HEK293 (cell line): Measurements from ENCODE around the gene JHY.

Source experiments
- CTCF ChIA-PET: fragments of 350-600 bp; formaldehyde crosslinking; extraction: SDS; loops from one replicate; lab custom pipeline; 2021; ENCODE audit warnings: antibody characterized with exemption; lab: Yijun Ruan, JAX
- POLR2A ChIA-PET: fragments of 300-600 bp; formaldehyde crosslinking; extraction: SDS; loops from one replicate; lab custom pipeline; 2020; ENCODE audit warnings: antibody characterized with exemption, inconsistent platforms; lab: Yijun Ruan, JAX
- H3K27ac ChIP-seq: fragments of 200-500 bp; sonication (Bioruptor generic); 2 replicates; pipeline ENCODE4 v1.5.1; 2014; ENCODE audit warnings: low read depth, low read length, control low read depth, inconsistent platforms; ENCODE audit errors: extremely low read depth
- H3K36me3 ChIP-seq, 2 experiments: fragments of 200-500 bp in 1 of 2; sonication (Bioruptor generic) in 1 of 2; 1 replicate in 1 of 2; 2 replicates in 1 of 2; pipeline ENCODE4 v1.5.1; 2014 to 2017; ENCODE audit warnings: inconsistent platforms in 2 of 2, low read length in 2 of 2; ENCODE audit not compliant: control insufficient read depth in 2 of 2, insufficient read depth in 1 of 2
- H3K4me1 ChIP-seq: fragments of 200-500 bp; sonication (Bioruptor generic); 2 replicates; pipeline ENCODE4 v1.5.1; 2014; ENCODE audit warnings: mild to moderate bottlenecking, low read length, inconsistent platforms; ENCODE audit not compliant: control insufficient read depth, insufficient read depth
- H3K4me3 ChIP-seq: 2 replicates; pipeline ENCODE4 v1.5.1; 2011; ENCODE audit warnings: low read depth, mild to moderate bottlenecking, control low read depth, low read length, moderate library complexity
- H3K9me3 ChIP-seq: fragments of 200-500 bp; sonication (Bioruptor generic); 2 replicates; pipeline ENCODE4 v1.5.1; 2014; ENCODE audit warnings: low read depth, low read length, inconsistent platforms; ENCODE audit not compliant: control insufficient read depth, insufficient read depth
- ATF2 ChIP-seq: fragments of 450-650 bp; formaldehyde crosslinking; IDR thresholded peaks from 2 replicates; pipeline ENCODE4 v1.5.1; 2016; ENCODE audit warnings: missing biosample characterization, missing genetic modification characterization, low read depth
- KLF10 ChIP-seq: fragments of 450-650 bp; IDR thresholded peaks from 2 replicates; pipeline ENCODE4 v1.5.1; 2018; ENCODE audit warnings: missing biosample characterization, mild to moderate bottlenecking, missing genetic modification characterization
- PRDM4 ChIP-seq: fragments of 450-650 bp; formaldehyde crosslinking; IDR thresholded peaks from 2 replicates; pipeline ENCODE4 v1.5.1; 2017; ENCODE audit warnings: missing biosample characterization, missing genetic modification characterization
- ZNF214 ChIP-seq: fragments of 450-650 bp; formaldehyde crosslinking; IDR thresholded peaks from 2 replicates; pipeline ENCODE4 v1.5.1; 2017; ENCODE audit warnings: missing biosample characterization, mild to moderate bottlenecking, missing genetic modification characterization, borderline replicate concordance
- ZNF266 ChIP-seq: fragments of 450-650 bp; formaldehyde crosslinking; IDR thresholded peaks from 2 replicates; pipeline ENCODE4 v1.5.1; 2016; ENCODE audit warnings: missing biosample characterization, missing genetic modification characterization, low read depth
- ZNF335 ChIP-seq: fragments of 450-650 bp; formaldehyde crosslinking; conservative IDR thresholded peaks from 2 replicates; pipeline ENCODE4 v1.5.1; 2016; ENCODE audit warnings: missing biosample characterization, missing genetic modification characterization
- ZNF398 ChIP-seq: fragments of 450-650 bp; formaldehyde crosslinking; IDR thresholded peaks from 2 replicates; pipeline ENCODE4 v1.5.1; 2017; ENCODE audit warnings: missing biosample characterization, missing genetic modification characterization
- ZNF529 ChIP-seq: fragments of 450-650 bp; formaldehyde crosslinking; IDR thresholded peaks from 2 replicates; pipeline ENCODE4 v1.5.1; 2017; ENCODE audit warnings: missing genetic modification characterization, missing biosample characterization; ENCODE audit not compliant: insufficient replicate concordance
- ZNF626 ChIP-seq: fragments of 450-650 bp; sonication (Bioruptor Pico); formaldehyde crosslinking; IDR thresholded peaks from 2 replicates; pipeline ENCODE4 v1.5.1; 2018; ENCODE audit warnings: missing biosample characterization, missing genetic modification characterization, inconsistent platforms
- ZNF639 ChIP-seq: fragments of 450-650 bp; formaldehyde crosslinking; IDR thresholded peaks from 2 replicates; pipeline ENCODE4 v1.5.1; 2016; ENCODE audit warnings: missing biosample characterization, missing genetic modification characterization
- ZNF792 ChIP-seq: fragments of 450-650 bp; formaldehyde crosslinking; IDR thresholded peaks from 2 replicates; pipeline ENCODE4 v1.5.1; 2016; ENCODE audit warnings: missing biosample characterization, missing genetic modification characterization
- ZSCAN5A ChIP-seq: fragments of 450-650 bp; formaldehyde crosslinking; IDR thresholded peaks from 2 replicates; pipeline ENCODE4 v1.5.1; 2016; ENCODE audit warnings: missing biosample characterization, missing genetic modification characterization

JHY gene

GRCh38 chr11:122883646-122883979, 1.1 kb downstream of the JHY start (continued):
- TF ChIP-seq ZSCAN5A (no peak), ZNF266 (tag by site-specific recombination) (no peak), ZNF639 (tag by site-specific recombination) (no peak), ZNF335 (tag by site-specific recombination) (0 out of 2 replicates have a peak, but pooled peaks have one; percentile 22)
- TF ChIP-seq, all 188 proteins: peak for 3

- TF ChIP-seq KLF10 (tag by site-specific recombination) = no peak
- peak; percentile 84 for TF ChIP-seq ATF2 (tag by site-specific recombination)
- TF ChIP-seq, all 188 proteins: peak for 1
- POLR2A ChIA-PET = interaction anchor here (0.6 kb wide), 1 partner anchor 162 kb away, joined by 5 read pairs; no protein-coding TSS in a partner anchor
- Histone ChIP-seq H3K36me3 (peaks cover 0 to 5% of the 10 kb centered on the region in 2 experiments; a peak in 1 of 3 replicates), H3K4me3 (no peak overlapping the region), H3K27ac (no peak overlapping the region), H3K9me3 (no peaks in the 10 kb centered on the region), H3K4me1 (no peaks in the 10 kb centered on the region)
- CTCF ChIA-PET = interaction anchor here (0.6 kb wide), 2 partner anchors 25 to 307 kb away, joined by 3 to 4 read pairs; no protein-coding TSS in a partner anchor
Observed at GRCh38 chr11:122888162-122888561, 5.6 kb downstream of the JHY start.

GRCh38 chr11:122893131-122893530, 10.6 kb downstream of the JHY start:
- H3K4me1 ChIP-seq = no peaks in the 10 kb centered on the region
- H3K27ac ChIP-seq = no peak overlapping the region
- POLR2A ChIA-PET = no interaction called here
- no peaks in the 10 kb centered on the region for H3K36me3 ChIP-seq
- no peak overlapping the region for H3K4me3 ChIP-seq
- CTCF ChIA-PET = interaction anchor here (1.0 kb wide), 1 partner anchor 11 kb away, joined by 3 read pairs; no protein-coding TSS in a partner anchor
- TF ChIP-seq ZNF626 (no peak), ZNF398 (no peak), PRDM4 (tag by site-specific recombination) (no peak), ZNF529 (tag by site-specific recombination) (no peak), ZNF792 (no peak), ZNF214 (tag by site-specific recombination) (no peak), KLF10 (tag by site-specific recombination) (no peak)
- TF ChIP-seq, all 188 proteins: peak for 0
- H3K9me3 ChIP-seq = no peaks in the 10 kb centered on the region
